Kidney (tissue), 14 donors: Measurements from ENCODE around the gene CYTH4. TPM values are rescaled to one million over a fixed set of nuclear protein-coding genes. Genes with fewer than 3 reads are reported as not detected.
A peak's percentile ranks its signal among the peaks of the same experiment; 100 is the strongest.

Experiments used
- DNase-seq, 5 donors: peaks; one replicate each; pipeline ENCODE4 v3.0.0-alpha.2; 2013 to 2020
- FAIRE-seq: peaks from 2 replicates; lab custom pipeline; 2012; peaks lifted over from hg19 to GRCh38; lab: Jason Lieb, UNC
- H3K27ac ChIP-seq, 2 donors: one replicate each; pipeline ENCODE4 v1.7.0; 2013; ENCODE audit warnings: low read depth in 2 of 2, low read length in 2 of 2, inconsistent platforms in 1 of 2
- H3K27me3 ChIP-seq: one replicate; pipeline ENCODE4 v1.7.1; 2013; ENCODE audit warnings: low read length, inconsistent platforms; ENCODE audit not compliant: control insufficient read depth, insufficient read depth
- H3K36me3 ChIP-seq, 3 donors: one replicate each; pipeline versions ENCODE4 v1.7.0 to v1.7.1; 2013; ENCODE audit warnings: low read length in 3 of 3, control low read depth in 1 of 3, inconsistent platforms in 1 of 3; ENCODE audit not compliant: insufficient read depth in 3 of 3, control insufficient read depth in 2 of 3
- H3K4me1 ChIP-seq, 3 donors: one replicate each; pipeline versions ENCODE4 v1.7.0 to v1.7.1; 2013; ENCODE audit warnings: low read length in 3 of 3, inconsistent platforms in 1 of 3, low read depth in 1 of 3; ENCODE audit not compliant: control insufficient read depth in 2 of 3, insufficient read depth in 2 of 3
- H3K4me3 ChIP-seq, 3 donors: one replicate each; pipeline versions ENCODE4 v1.7.0 to v1.8.1; 2013; ENCODE audit warnings: low read length in 3 of 3, control low read depth in 1 of 3, inconsistent platforms in 1 of 3
- H3K9ac ChIP-seq, 3 donors: one replicate each; pipeline versions ENCODE4 v1.7.0 to v1.7.1; 2013; ENCODE audit warnings: low read length in 3 of 3, control low read depth in 1 of 3, inconsistent platforms in 1 of 3
- H3K9me3 ChIP-seq, 3 donors: one replicate each; pipeline versions ENCODE4 v1.7.0 to v1.7.1; 2013; ENCODE audit warnings: low read length in 3 of 3, control low read depth in 1 of 3, inconsistent platforms in 1 of 3; ENCODE audit not compliant: control insufficient read depth in 2 of 3, insufficient read depth in 1 of 3
- CTCF ChIP-seq: IDR thresholded peaks from 3 replicates; pipeline ENCODE4 v1.5.1; 2012; ENCODE audit warnings: mild to moderate bottlenecking, moderate library complexity, borderline replicate concordance; ENCODE audit not compliant: insufficient read depth; ENCODE audit errors: extremely low read depth
- intact Hi-C: fragments of 100-400 bp; cut with DNase I; formaldehyde crosslinking; loops from one replicate; pipeline ENCODE4 v1.11.1; 2022
- polyA plus RNA-seq: library from polyadenylated mRNA; stranded (reverse); fragments of 350-450 nt; fragmentation: Illumina TruSeq; extraction: RNeasy Lipid Tissue Mini Kit (QIAGEN cat#74804); gene quantifications from one replicate; pipeline ENCODE4 v1.2.3, GENCODE V29; 2014; ENCODE audit warnings: low read depth, low replicate concordance; ENCODE audit not compliant: insufficient read depth
- total RNA-seq: library from RNA; stranded (reverse); fragmentation: NEBNext Ultra II Directional; extraction: Animal tissue kit (Norgen Biotek cat#: 25700); gene quantifications from one replicate; pipeline ENCODE4 v1.2.1, GENCODE V29; 2021
- donor health status: control.
- donor health status: control.
- donor health status: control.
- donor health status: control.
- donor health status: control.
- donor health status: DM: yes; HTN: yes; CAD: no.
- donor health status: Normal renal cell carcinoma (clear cell type).

The CYTH4 gene
- total and polyA plus RNA-seq, 2 donors from 2014 or later: 1.9 to 30.2 TPM

GRCh38 chr22:37304595-37305343, 22.5 kb downstream of the CYTH4 start:
- H3K9ac ChIP-seq: no peak overlapping the region
- peaks cover 0 to 1% (median 0%) of the 10 kb centered on the region in 3 donors for H3K9me3 ChIP-seq
- DNase-seq (no peak), FAIRE-seq (no peak)
- no peak overlapping the region for H3K27ac ChIP-seq
- H3K36me3 ChIP-seq: peaks cover 0 to 4% (median 0%) of the 10 kb centered on the region in 3 donors
- peaks cover 0 to 26% (median 0%) of the 10 kb centered on the region in 3 donors for H3K4me1 ChIP-seq
- intact Hi-C loops: no loop called here
- no peaks in the 10 kb centered on the region for H3K27me3 ChIP-seq
- H3K4me3 ChIP-seq: no peak overlapping the region
- no peak for TF ChIP-seq CTCF

DNA sequence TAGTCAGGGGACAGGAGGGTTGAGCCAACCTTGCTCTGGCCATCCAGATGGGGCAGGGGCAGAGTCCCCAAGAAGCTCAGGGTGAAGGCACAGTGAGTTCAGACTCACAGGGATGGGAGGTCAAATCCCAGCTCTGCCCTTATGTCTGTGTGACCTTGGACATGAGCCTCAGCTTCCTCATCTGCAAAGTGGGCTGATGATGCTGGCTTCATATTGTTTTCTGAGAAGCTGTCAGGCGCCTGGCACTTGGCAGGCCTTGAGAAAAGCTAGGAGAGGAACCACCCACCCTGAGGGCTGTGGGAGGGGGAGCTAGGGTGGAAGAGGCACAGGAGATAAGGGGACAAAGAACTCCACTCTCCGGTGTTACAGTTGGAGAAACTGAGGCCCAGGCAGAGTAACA, 23.6 kb downstream of the CYTH4 start:
- peaks cover 0 to 1% (median 0%) of the 10 kb centered on the region in 3 donors for H3K9me3 ChIP-seq
- FAIRE-seq (no peak), DNase-seq (no peak)
- no peak for TF ChIP-seq CTCF
- H3K27me3 ChIP-seq: no peaks in the 10 kb centered on the region
- peaks cover 0 to 4% (median 0%) of the 10 kb centered on the region in 3 donors for H3K36me3 ChIP-seq
- no peak overlapping the region for H3K9ac ChIP-seq
- H3K27ac ChIP-seq: no peak overlapping the region
- H3K4me3 ChIP-seq: no peak overlapping the region
- peaks cover 0 to 31% (median 0%) of the 10 kb centered on the region in 3 donors for H3K4me1 ChIP-seq
- intact Hi-C loops: no loop called here

DNA sequence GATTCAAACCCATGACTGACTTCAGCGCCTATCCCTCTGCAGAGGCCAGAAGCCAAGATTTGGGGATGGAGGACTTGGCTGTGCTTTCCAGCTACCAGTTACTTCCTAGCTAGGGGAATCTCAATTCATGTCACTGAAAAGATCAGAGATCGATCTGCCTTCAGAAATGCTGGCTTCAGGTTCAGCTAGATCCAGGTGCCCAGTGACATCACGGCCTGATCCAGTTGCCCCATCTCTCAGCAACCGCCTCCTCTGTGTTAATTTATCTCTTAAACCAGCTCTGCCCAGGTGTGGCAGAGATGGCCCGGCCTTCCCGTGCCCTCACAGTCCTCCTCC, 24.2 kb downstream of the CYTH4 start:
- Histone ChIP-seq H3K4me1 (peaks cover 0 to 31% (median 0%) of the 10 kb centered on the region in 3 donors), H3K27me3 (no peaks in the 10 kb centered on the region), H3K27ac (peak overlapping the region; percentile 1 to 67), H3K4me3 (no peak overlapping the region), H3K9me3 (peaks cover 0 to 1% (median 0%) of the 10 kb centered on the region in 3 donors), H3K36me3 (peaks cover 0 to 4% (median 0%) of the 10 kb centered on the region in 3 donors), H3K9ac (no peak overlapping the region)
- DNase-seq (no peak), FAIRE-seq (no peak)
- intact Hi-C loops: no loop called here
- no peak for TF ChIP-seq CTCF
